ENCODE data around the gene ITPRIP. TPM values are rescaled to one million over a fixed set of nuclear protein-coding genes. Genes with fewer than 3 reads are reported as not detected.
A peak's percentile ranks its signal among the peaks of the same experiment; 100 is the strongest.

Gene ITPRIP
- total RNA-seq, 2 donors from 2014 or later: 56.2 to 62.5 TPM

GRCh38 chr10:104276192-104276591, 62.1 kb downstream of the ITPRIP start:
- no peak for DNase-seq (ENCODE audit: low spot score)
- no peaks in the 10 kb centered on the region for H3K9me3 ChIP-seq
- peaks cover 0 to 8% of the 10 kb centered on the region in 2 donors for H3K4me1 ChIP-seq
- no peak overlapping the region for H3K4me3 ChIP-seq
- no peak overlapping the region for H3K27ac ChIP-seq
- no peaks in the 10 kb centered on the region for H3K27me3 ChIP-seq
- H3K36me3 ChIP-seq: no peaks in the 10 kb centered on the region
- no peak for TF ChIP-seq CTCF (IDR thresholded peaks at IDR 0.05)

DNA sequence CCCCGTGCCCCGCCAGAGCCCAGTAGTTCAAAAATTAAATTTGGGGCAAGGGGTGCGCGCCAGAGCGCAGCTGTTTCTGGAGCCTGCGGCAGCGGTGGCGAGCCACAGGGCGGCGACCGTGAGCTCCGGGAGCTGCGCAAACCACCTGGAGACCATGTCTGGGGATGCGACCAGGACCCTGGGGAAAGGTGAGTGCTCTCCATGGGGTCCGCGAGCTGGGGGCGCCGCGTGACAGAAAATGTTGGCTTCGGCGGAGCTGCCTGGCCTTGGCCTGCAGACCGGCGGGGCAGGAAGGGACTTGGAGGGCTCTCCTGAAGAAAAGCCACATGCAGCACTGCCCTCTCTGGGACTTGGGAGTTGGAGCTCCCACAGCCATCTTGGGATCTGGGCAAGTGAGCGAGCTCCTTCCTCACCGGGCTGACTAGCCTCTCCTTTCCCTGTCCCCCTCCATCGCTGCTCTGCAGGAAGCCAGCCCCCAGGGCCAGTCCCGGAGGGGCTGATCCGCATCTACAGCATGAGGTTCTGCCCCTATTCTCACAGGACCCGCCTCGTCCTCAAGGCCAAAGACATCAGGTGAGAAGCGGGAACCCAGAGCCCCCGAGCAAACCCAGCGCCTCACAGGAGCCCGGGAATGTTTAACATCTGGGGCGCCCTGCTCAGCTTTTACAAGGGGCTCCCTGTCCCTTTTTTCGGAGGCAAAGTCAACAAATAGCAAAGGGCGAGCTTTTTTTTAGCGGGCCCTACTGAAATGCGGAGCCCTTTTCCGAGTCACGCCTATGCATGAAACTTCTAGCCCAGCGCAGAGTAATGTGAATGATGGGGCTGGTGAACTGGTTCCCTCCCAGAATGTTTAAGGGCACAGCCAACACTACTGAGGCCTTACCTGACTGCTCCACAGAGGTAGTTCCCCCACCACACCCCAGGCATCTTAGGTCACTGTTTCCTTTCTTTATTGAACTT, 63.2 kb downstream of the ITPRIP start:
- peak; percentile 70 to 86 for TF ChIP-seq CTCF (IDR thresholded peaks at IDR 0.05)
- no peak for DNase-seq (ENCODE audit: low spot score)
- H3K4me1 ChIP-seq: peaks cover 0 to 8% of the 10 kb centered on the region in 2 donors
- no peak overlapping the region for H3K27ac ChIP-seq
- H3K9me3 ChIP-seq: no peaks in the 10 kb centered on the region
- no peaks in the 10 kb centered on the region for H3K36me3 ChIP-seq
- H3K27me3 ChIP-seq: no peaks in the 10 kb centered on the region
- no peak overlapping the region for H3K4me3 ChIP-seq

- no peaks in the 10 kb centered on the region for H3K27me3 ChIP-seq
- TF ChIP-seq CTCF (IDR thresholded peaks at IDR 0.05): no peak
- DNase-seq (ENCODE audit: low spot score): no peak
- H3K36me3 ChIP-seq: no peaks in the 10 kb centered on the region
- no peak overlapping the region for H3K27ac ChIP-seq
- H3K4me1 ChIP-seq: peaks cover 0 to 13% of the 10 kb centered on the region in 2 donors
- no peak overlapping the region for H3K4me3 ChIP-seq
- no peaks in the 10 kb centered on the region for H3K9me3 ChIP-seq
Measured at GRCh38 chr10:104273899-104274575, 64.2 kb downstream of the ITPRIP start.

DNA sequence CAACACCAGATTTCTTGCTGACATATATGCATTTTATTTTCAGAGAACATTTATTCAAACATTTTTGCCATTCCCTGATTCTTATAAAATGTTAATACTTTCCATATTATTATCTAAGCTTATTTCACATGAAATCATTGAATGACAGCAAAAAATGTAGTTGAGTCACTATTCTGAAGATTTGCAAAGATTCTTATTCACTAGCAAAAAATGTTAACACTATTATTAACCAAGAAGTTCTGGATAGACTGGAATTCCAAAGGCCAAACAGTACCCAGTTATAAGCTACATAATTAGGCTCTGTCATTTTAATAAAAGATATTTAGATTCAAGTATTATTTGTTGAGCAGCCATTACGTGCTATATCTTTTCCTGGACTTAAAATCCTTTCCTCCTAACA, 65.0 kb downstream of the ITPRIP start:
- H3K4me1 ChIP-seq: peaks cover 0 to 16% of the 10 kb centered on the region in 2 donors
- TF ChIP-seq CTCF (IDR thresholded peaks at IDR 0.05): no peak
- H3K4me3 ChIP-seq: no peak overlapping the region
- DNase-seq (ENCODE audit: low spot score): no peak
- no peaks in the 10 kb centered on the region for H3K36me3 ChIP-seq
- no peaks in the 10 kb centered on the region for H3K27me3 ChIP-seq
- H3K9me3 ChIP-seq: no peaks in the 10 kb centered on the region
- H3K27ac ChIP-seq: no peak overlapping the region

DNA sequence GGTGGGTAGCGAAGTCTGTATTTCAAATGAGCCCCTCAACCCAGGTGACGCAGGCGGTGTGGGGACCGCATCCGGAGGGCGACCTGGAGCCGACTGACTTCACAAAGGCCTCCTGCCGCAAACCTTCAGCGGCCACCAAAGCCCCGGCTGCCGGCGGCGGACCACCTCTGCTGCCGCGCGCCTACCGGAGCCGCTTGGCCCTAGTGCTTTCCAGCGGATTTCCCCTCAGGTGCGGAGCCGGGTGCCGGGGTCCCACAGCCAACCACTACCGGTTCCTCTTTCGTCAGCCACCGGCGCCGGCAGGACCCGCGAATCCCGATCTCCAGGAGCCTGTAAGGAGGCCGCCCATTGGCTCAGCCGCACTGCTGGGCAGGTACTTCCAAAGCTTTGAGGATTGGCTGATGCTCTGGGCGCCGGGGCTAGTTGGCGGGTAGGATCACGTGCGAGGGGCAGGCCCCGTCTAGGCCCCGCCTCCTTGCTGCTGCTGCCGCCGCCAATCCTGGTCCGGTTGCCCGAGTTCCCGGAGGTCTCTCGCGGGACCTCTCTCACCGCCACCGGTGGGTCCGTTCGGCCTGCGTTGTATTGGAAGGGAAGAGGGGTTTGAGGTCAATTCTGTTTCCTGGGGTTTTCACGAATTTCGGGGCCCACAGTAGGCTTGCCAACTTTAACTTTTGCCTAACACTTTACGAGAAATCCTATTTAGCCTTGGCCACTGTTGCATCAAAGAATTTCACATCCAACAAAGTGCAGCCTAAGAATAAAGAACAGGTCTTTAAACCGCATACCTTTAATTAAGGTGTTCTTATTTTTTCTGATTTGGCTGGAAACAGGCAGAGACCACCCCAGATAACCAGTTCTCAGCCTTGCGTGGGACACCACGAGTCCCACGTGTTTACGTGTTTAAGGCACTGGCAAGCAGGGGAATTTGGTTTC, 69.3 kb downstream of the ITPRIP start, which contains the start of gene GSTO2:
Gene GSTO2 (plus strand): TSS at position 472 of the 933 bp plus-strand sequence. CDS start 5,732 bp downstream, outside the sequence.
- peak; percentile 100 for DNase-seq (ENCODE audit: low spot score)
- H3K9me3 ChIP-seq: no peaks in the 10 kb centered on the region
- H3K4me1 ChIP-seq: peaks cover 0 to 13% of the 10 kb centered on the region in 2 donors
- peaks cover 41% of the 10 kb centered on the region for H3K36me3 ChIP-seq
- peak within 1 kb of the TSS; percentile 70 to 87 for H3K4me3 ChIP-seq
- no peaks in the 10 kb centered on the region for H3K27me3 ChIP-seq
- H3K27ac ChIP-seq: peak within 1 kb of the TSS; percentile 78 to 84
- no peak for TF ChIP-seq CTCF (IDR thresholded peaks at IDR 0.05)
